ENCODE results near the gene ANP32B. TPM values are rescaled to one million over a fixed set of nuclear protein-coding genes. Genes with fewer than 3 reads are reported as not detected.

ANP32B gene
- polyA plus RNA-seq, 1 donor (not counting 4 experiments of a cell fraction or from before 2014, with no cell fraction given), result 51.0 TPM

GRCh38 chr9:97978371-97979130, 4.6 kb upstream of the ANP32B start:
- peaks cover 24% of the 10 kb centered on the region for H3K4me1 ChIP-seq (ENCODE audit: control insufficient read depth, extremely low read depth, insufficient read depth, low read length)
- no peaks in the 10 kb centered on the region for H3K27me3 ChIP-seq (ENCODE audit: control insufficient read depth, extremely low read depth, insufficient read depth, low read length)
- H4K20me1 ChIP-seq (ENCODE audit: control insufficient read depth, extremely low read depth, insufficient read depth, low read length), result no peaks in the 10 kb centered on the region
- no peak overlapping the region for H3K27ac ChIP-seq (ENCODE audit: control insufficient read depth, insufficient read depth, low read length)
- DNase-seq (ENCODE audit: low read depth, low spot score) (no peak), FAIRE-seq (no peak)
- dilution Hi-C loops (cut with MboI; ENCODE audit: extremely low pct_ligation_motif_present, low sequenced_read_pairs), result no loop called here
- H3K9me3 ChIP-seq (ENCODE audit: control insufficient read depth, low read depth, low read length), result no peaks in the 10 kb centered on the region
- no peak overlapping the region for H3K4me2 ChIP-seq (ENCODE audit: control insufficient read depth, extremely low read depth, insufficient read depth, low read depth, low read length)
- no peaks in the 10 kb centered on the region for H3K36me3 ChIP-seq (ENCODE audit: control insufficient read depth in 2 of 2, extremely low read depth in 1 of 2, insufficient read depth in 2 of 2, low read length in 2 of 2)
- no peak for TF ChIP-seq EZH2 (IDR thresholded peaks at IDR 0.05; ENCODE audit: low read length)
- no peaks in the 10 kb centered on the region for H3K9me1 ChIP-seq (ENCODE audit: control insufficient read depth, extremely low read depth, insufficient read depth, low read length)
- H2AFZ ChIP-seq (ENCODE audit: control insufficient read depth, low read length), result no peak overlapping the region
- H3K4me3 ChIP-seq (ENCODE audit: control insufficient read depth in 2 of 3, extremely low read depth in 1 of 3, insufficient read depth in 2 of 3, low read depth in 1 of 3, low read length in 3 of 3), result no peak overlapping the region
- H3K9ac ChIP-seq (ENCODE audit: control insufficient read depth, extremely low read depth, insufficient read depth, low read length), result no peak overlapping the region
- peaks cover 2% of the 10 kb centered on the region for H3K79me2 ChIP-seq (ENCODE audit: control insufficient read depth, insufficient read depth, low read length)

GRCh38 chr9:97979788-97980478, 3.2 kb upstream of the ANP32B start:
- H3K36me3 ChIP-seq (ENCODE audit: control insufficient read depth in 2 of 2, extremely low read depth in 1 of 2, insufficient read depth in 2 of 2, low read length in 2 of 2), result no peaks in the 10 kb centered on the region
- H3K9ac ChIP-seq (ENCODE audit: control insufficient read depth, extremely low read depth, insufficient read depth, low read length), result no peak overlapping the region
- H3K4me3 ChIP-seq (ENCODE audit: control insufficient read depth in 2 of 3, extremely low read depth in 1 of 3, insufficient read depth in 2 of 3, low read depth in 1 of 3, low read length in 3 of 3), result no peak overlapping the region
- TF ChIP-seq EZH2 (IDR thresholded peaks at IDR 0.05; ENCODE audit: low read length) (no peak), CTCF (optimal IDR thresholded peaks at IDR 0.05 in 1 of 3, IDR thresholded peaks at IDR 0.05 in 1 of 3, conservative IDR thresholded peaks at IDR 0.05 in 1 of 3; ENCODE audit: extremely low read depth in 1 of 3, insufficient read depth in 2 of 3, low read length in 3 of 3) (no peak)
- H3K27ac ChIP-seq (ENCODE audit: control insufficient read depth, insufficient read depth, low read length), result peak overlapping the region; percentile 66
- FAIRE-seq, result no peak
- no peak for DNase-seq (ENCODE audit: low read depth, low spot score)
- dilution Hi-C loops (cut with MboI; ENCODE audit: extremely low pct_ligation_motif_present, low sequenced_read_pairs), result no loop called here
- no peaks in the 10 kb centered on the region for H3K27me3 ChIP-seq (ENCODE audit: control insufficient read depth, extremely low read depth, insufficient read depth, low read length)
- no peaks in the 10 kb centered on the region for H3K9me3 ChIP-seq (ENCODE audit: control insufficient read depth, low read depth, low read length)
- H3K4me1 ChIP-seq (ENCODE audit: control insufficient read depth, extremely low read depth, insufficient read depth, low read length), result peaks cover 24% of the 10 kb centered on the region
- H2AFZ ChIP-seq (ENCODE audit: control insufficient read depth, low read length), result no peak overlapping the region
- peaks cover 12% of the 10 kb centered on the region for H3K79me2 ChIP-seq (ENCODE audit: control insufficient read depth, insufficient read depth, low read length)
- peak overlapping the region; percentile 96 for H3K4me2 ChIP-seq (ENCODE audit: control insufficient read depth, extremely low read depth, insufficient read depth, low read depth, low read length)
- H3K9me1 ChIP-seq (ENCODE audit: control insufficient read depth, extremely low read depth, insufficient read depth, low read length), result no peaks in the 10 kb centered on the region
- H4K20me1 ChIP-seq (ENCODE audit: control insufficient read depth, extremely low read depth, insufficient read depth, low read length), result no peaks in the 10 kb centered on the region
